ENCODE measurements around the gene ITIH4. TPM values are rescaled to one million over a fixed set of nuclear protein-coding genes. Genes with fewer than 3 reads are reported as not detected.

ITIH4 gene
- total RNA-seq, 3 donors from 2014 or later: 5.6 to 9.5 (median 5.8) TPM

- no peaks in the 10 kb centered on the region for H3K36me3 ChIP-seq
- intact Hi-C loops (cut with DNase I; ENCODE audit: low total_unique reads): no loop called here
Measured at GRCh38 chr3:52851348-52851747, 20.9 kb upstream of the ITIH4 start.

GRCh38 chr3:52849656-52850055 lies 19.2 kb upstream of the ITIH4 start:
- no peak for DNase-seq (ENCODE audit: low spot score in 2 of 2)
- intact Hi-C loops (cut with DNase I; ENCODE audit: low total_unique reads): no loop called here
- Histone ChIP-seq H3K4me1 (no peaks in the 10 kb centered on the region), H3K9me3 (no peaks in the 10 kb centered on the region), H3K27me3 (no peaks in the 10 kb centered on the region), H3K4me3 (no peak overlapping the region), H3K36me3 (no peaks in the 10 kb centered on the region), H3K27ac (no peak overlapping the region)
- TF ChIP-seq POLR2A (IDR thresholded peaks at IDR 0.05) (no peak), CTCF (IDR thresholded peaks at IDR 0.05) (no peak), POLR2AphosphoS5 (IDR thresholded peaks at IDR 0.05) (no peak)

More at GRCh38 chr3:52851348-52851747, 20.9 kb upstream of the ITIH4 start:
- no peaks in the 10 kb centered on the region for H3K27me3 ChIP-seq
- H3K4me1 ChIP-seq: no peaks in the 10 kb centered on the region
- no peaks in the 10 kb centered on the region for H3K9me3 ChIP-seq
- TF ChIP-seq POLR2A (IDR thresholded peaks at IDR 0.05) (no peak), CTCF (IDR thresholded peaks at IDR 0.05) (peak in 2 of 3 donors; percentile 47)
- DNase-seq (ENCODE audit: low spot score in 2 of 2): no peak
- no peak overlapping the region for H3K27ac ChIP-seq
- H3K4me3 ChIP-seq: no peak overlapping the region

GRCh38 chr3:52848617-52849016 lies 18.1 kb upstream of the ITIH4 start:
- no peaks in the 10 kb centered on the region for H3K36me3 ChIP-seq
- no peaks in the 10 kb centered on the region for H3K4me1 ChIP-seq
- intact Hi-C loops (cut with DNase I; ENCODE audit: low total_unique reads): no loop called here
- H3K4me3 ChIP-seq: no peak overlapping the region
- DNase-seq (ENCODE audit: low spot score in 2 of 2): no peak
- peak overlapping the region in 1 of 2 donors; percentile 21 for H3K27ac ChIP-seq
- TF ChIP-seq CTCF (IDR thresholded peaks at IDR 0.05) (no peak), POLR2AphosphoS5 (IDR thresholded peaks at IDR 0.05) (no peak), POLR2A (IDR thresholded peaks at IDR 0.05) (no peak)
- H3K9me3 ChIP-seq: no peaks in the 10 kb centered on the region
- no peaks in the 10 kb centered on the region for H3K27me3 ChIP-seq

- no peak for TF ChIP-seq POLR2A (IDR thresholded peaks at IDR 0.05)
- no peak for TF ChIP-seq CTCF (IDR thresholded peaks at IDR 0.05)
- no peak for TF ChIP-seq POLR2AphosphoS5 (IDR thresholded peaks at IDR 0.05)
- H3K27ac ChIP-seq: no peak overlapping the region
- intact Hi-C loops (cut with DNase I; ENCODE audit: low total_unique reads): no loop called here
- no peaks in the 10 kb centered on the region for H3K9me3 ChIP-seq
- no peaks in the 10 kb centered on the region for H3K36me3 ChIP-seq
- DNase-seq (ENCODE audit: low spot score in 2 of 2): no peak
- H3K27me3 ChIP-seq: no peaks in the 10 kb centered on the region
- no peak overlapping the region for H3K4me3 ChIP-seq
- no peaks in the 10 kb centered on the region for H3K4me1 ChIP-seq
Measured at GRCh38 chr3:52847726-52848125, 17.3 kb upstream of the ITIH4 start.

- Histone ChIP-seq H3K9me3 (no peaks in the 10 kb centered on the region), H3K4me1 (no peaks in the 10 kb centered on the region), H3K27ac (no peak overlapping the region), H3K27me3 (no peaks in the 10 kb centered on the region), H3K36me3 (no peaks in the 10 kb centered on the region), H3K4me3 (no peak overlapping the region)
- TF ChIP-seq POLR2A (IDR thresholded peaks at IDR 0.05) (no peak), POLR2AphosphoS5 (IDR thresholded peaks at IDR 0.05) (no peak), CTCF (IDR thresholded peaks at IDR 0.05) (no peak)
- DNase-seq (ENCODE audit: low spot score in 2 of 2): no peak
- intact Hi-C loops (cut with DNase I; ENCODE audit: low total_unique reads): no loop called here
Measured at GRCh38 chr3:52847241-52847640, 16.8 kb upstream of the ITIH4 start.

Measured in breast epithelium (tissue), 4 donors.